H1 (cell line): ENCODE measurements around the gene AKR1B15. TPM values are rescaled to one million over a fixed set of nuclear protein-coding genes. Genes with fewer than 3 reads are reported as not detected.

Source experiments
- CTCF ChIA-PET: fragments of 300-600 bp; sonication (Branson Sonifier 250); formaldehyde crosslinking; loops from one replicate; lab custom pipeline; 2021; ENCODE audit not compliant: partially characterized antibody; lab: Charles Lee
- POLR2A ChIA-PET: fragments of 300-600 bp; sonication (Branson Sonifier 250); formaldehyde crosslinking; loops from one replicate; lab custom pipeline; 2021; ENCODE audit warnings: inconsistent platforms; ENCODE audit not compliant: partially characterized antibody; lab: Charles Lee
- DNase-seq, 2 experiments: peaks; one replicate each; pipeline versions ENCODE4 v3.0.0 to v3.0.0-alpha.2; 2010 to 2022; ENCODE audit warnings: low spot score in 2 of 2, low read depth in 1 of 2, mixed read lengths in 1 of 2
- FAIRE-seq: peaks from 2 replicates; lab custom pipeline; 2011; peaks lifted over from hg19 to GRCh38; lab: Jason Lieb, UNC
- H2AFZ ChIP-seq: 2 replicates; pipeline ENCODE4 v1.8.1; 2012; ENCODE audit warnings: low read length, inconsistent platforms
- H2AK5ac ChIP-seq: 2 replicates; pipeline ENCODE4 v1.6.1; 2013; ENCODE audit warnings: low read depth, low read length
- H2BK120ac ChIP-seq: replicated peaks from 2 replicates; pipeline ENCODE3; 2013; ENCODE audit warnings: low read depth, low read length, inconsistent platforms
- H2BK12ac ChIP-seq: 2 replicates; pipeline ENCODE4 v1.6.1; 2013; ENCODE audit warnings: low read depth, low read length
- H2BK15ac ChIP-seq: 2 replicates; pipeline ENCODE4 v1.6.1; 2013; ENCODE audit warnings: low read length
- H2BK20ac ChIP-seq: 2 replicates; pipeline ENCODE4 v1.6.1; 2013; ENCODE audit warnings: low read length
- H2BK5ac ChIP-seq: 2 replicates; pipeline ENCODE4 v1.6.1; 2013; ENCODE audit warnings: low read depth, low read length
- H3K14ac ChIP-seq: 2 replicates; pipeline ENCODE4 v1.6.1; 2013; ENCODE audit warnings: inconsistent platforms; ENCODE audit not compliant: insufficient read length
- H3K18ac ChIP-seq: 2 replicates; pipeline ENCODE4 v1.6.1; 2013; ENCODE audit warnings: low read length; ENCODE audit errors: extremely low read depth
- H3K23ac ChIP-seq: 2 replicates; pipeline ENCODE4 v1.6.1; 2013; ENCODE audit warnings: inconsistent platforms; ENCODE audit not compliant: insufficient read length
- H3K23me2 ChIP-seq: 2 replicates; pipeline ENCODE4 v1.6.1; 2013; ENCODE audit warnings: low read depth, low read length
- H3K27ac ChIP-seq: 2 replicates; pipeline ENCODE4 v1.6.1; 2011; ENCODE audit warnings: low read depth, low read length, inconsistent platforms
- H3K27me3 ChIP-seq, 4 experiments: replicated peaks in 1 of 4; 1 replicate in 1 of 4; 2 replicates in 3 of 4; pipeline versions ENCODE4 v1.6.1 to v1.8.1; 2011 to 2013; ENCODE audit warnings: low read length in 3 of 4, mild to moderate bottlenecking in 3 of 4, inconsistent platforms in 2 of 4, mixed read lengths in 2 of 4, moderate library complexity in 1 of 4; ENCODE audit not compliant: control insufficient read depth in 3 of 4, insufficient read depth in 3 of 4; ENCODE audit errors: extremely low read depth in 1 of 4
- H3K36me3 ChIP-seq, 4 experiments: 2 replicates each; pipeline versions ENCODE4 v1.6.1 to v1.8.1; 2011 to 2013; ENCODE audit warnings: mild to moderate bottlenecking in 4 of 4, low read length in 3 of 4, moderate library complexity in 2 of 4, control low read depth in 1 of 4, inconsistent platforms in 1 of 4; ENCODE audit not compliant: insufficient read depth in 4 of 4, control insufficient read depth in 2 of 4
- H3K4ac ChIP-seq: replicated peaks from 2 replicates; pipeline ENCODE3; 2013; ENCODE audit warnings: low read length, low read depth, mixed read lengths, inconsistent platforms; ENCODE audit not compliant: insufficient read length
- H3K4me1 ChIP-seq, 4 experiments: replicated peaks in 1 of 4; 1 replicate in 1 of 4; 2 replicates in 3 of 4; pipeline versions ENCODE4 v1.6.1 to v1.8.1; 2011 to 2013; ENCODE audit warnings: low read length in 3 of 4, inconsistent platforms in 2 of 4, mixed read lengths in 1 of 4; ENCODE audit not compliant: insufficient read depth in 4 of 4, control insufficient read depth in 3 of 4
- H3K4me2 ChIP-seq, 2 experiments: 2 replicates each; pipeline versions ENCODE4 v1.6.1 to v1.8.1; 2011 to 2013; ENCODE audit warnings: low read depth in 2 of 2, low read length in 2 of 2, control low read depth in 1 of 2, inconsistent platforms in 1 of 2, mild to moderate bottlenecking in 1 of 2; ENCODE audit not compliant: insufficient read depth in 1 of 2
- H3K4me3 ChIP-seq, 4 experiments: fragments of 200-600, 300-600 bp in 1 of 4; sonication (generic), shearing (Covaris generic), sonication (Bioruptor Twin) in 1 of 4; 2 replicates each; pipeline versions ENCODE4 v1.5.1 to v1.8.1; 2011 to 2016; ENCODE audit warnings: low read length in 4 of 4, low read depth in 3 of 4, control low read depth in 2 of 4, inconsistent platforms in 2 of 4, mild to moderate bottlenecking in 2 of 4, mixed read lengths in 1 of 4, moderate library complexity in 1 of 4; ENCODE audit not compliant: insufficient read depth in 2 of 4; ENCODE audit errors: extremely low read depth in 1 of 4
- H3K56ac ChIP-seq: replicated peaks from 2 replicates; pipeline ENCODE3; 2013; ENCODE audit warnings: low read depth, mild to moderate bottlenecking, mixed read lengths, low read length, inconsistent platforms; ENCODE audit not compliant: insufficient read length
- H3K79me1 ChIP-seq: 2 replicates; pipeline ENCODE4 v1.6.1; 2013; ENCODE audit warnings: low read depth, low read length, control low read depth
- H3K79me2 ChIP-seq, 2 experiments: 2 replicates each; pipeline versions ENCODE4 v1.6.1 to v1.8.1; 2012 to 2013; ENCODE audit warnings: low read length in 2 of 2, mild to moderate bottlenecking in 2 of 2, inconsistent platforms in 1 of 2; ENCODE audit not compliant: insufficient read depth in 2 of 2, control insufficient read depth in 1 of 2
- H3K9ac ChIP-seq, 4 experiments: replicated peaks in 1 of 4; 1 replicate in 1 of 4; 2 replicates in 3 of 4; pipeline versions ENCODE4 v1.6.1 to v1.8.1; 2011 to 2013; ENCODE audit warnings: low read depth in 3 of 4, low read length in 3 of 4, control low read depth in 2 of 4, mild to moderate bottlenecking in 2 of 4, moderate library complexity in 2 of 4, inconsistent platforms in 1 of 4; ENCODE audit errors: extremely low read depth in 1 of 4
- H3K9me3 ChIP-seq, 2 experiments: 2 replicates each; pipeline versions ENCODE4 v1.6.1 to v1.8.1; 2012 to 2013; ENCODE audit warnings: mild to moderate bottlenecking in 2 of 2, moderate library complexity in 2 of 2, control low read depth in 1 of 2, inconsistent platforms in 1 of 2, low read depth in 1 of 2, low read length in 1 of 2, mixed read lengths in 1 of 2; ENCODE audit not compliant: insufficient read depth in 2 of 2
- H4K20me1 ChIP-seq, 2 experiments: replicated peaks in 1 of 2; 2 replicates each; pipeline versions ENCODE3 to v1.8.1; 2011 to 2013; ENCODE audit warnings: inconsistent platforms in 2 of 2, low read length in 2 of 2, mild to moderate bottlenecking in 1 of 2; ENCODE audit not compliant: insufficient read depth in 2 of 2, control insufficient read depth in 1 of 2
- H4K5ac ChIP-seq: 2 replicates; pipeline ENCODE4 v1.6.1; 2013; ENCODE audit warnings: low read length, low read depth, mixed read lengths, inconsistent platforms; ENCODE audit not compliant: insufficient read length
- H4K8ac ChIP-seq: 2 replicates; pipeline ENCODE4 v1.8.0; 2013; ENCODE audit warnings: mild to moderate bottlenecking, moderate library complexity, low read length, inconsistent platforms; ENCODE audit not compliant: insufficient read depth; ENCODE audit errors: extremely low read depth
- H4K91ac ChIP-seq: replicated peaks from 2 replicates; pipeline ENCODE3; 2013; ENCODE audit warnings: low read length, mixed read lengths, inconsistent platforms; ENCODE audit not compliant: insufficient read length
- ASH2L ChIP-seq: fragments of 200-600, 300-600 bp; sonication (generic); IDR thresholded peaks from one replicate; pipeline ENCODE4 v1.7.1; 2017; ENCODE audit warnings: low read length
- BCL11A ChIP-seq, 2 experiments: IDR thresholded peaks; one replicate each; pipeline ENCODE4 v1.6.1; 2011; ENCODE audit warnings: low read depth in 2 of 2, low read length in 2 of 2, mild to moderate bottlenecking in 2 of 2
- CBX8 ChIP-seq: fragments of 300-800, 300-1000 bp; sonication (generic); IDR thresholded peaks from 2 replicates; pipeline ENCODE4 v1.7.1; 2016; ENCODE audit warnings: low read depth, low read length, borderline replicate concordance
- CEBPB ChIP-seq: IDR thresholded peaks from 2 replicates; pipeline ENCODE4 v1.6.1; 2012; ENCODE audit warnings: low read depth, low read length
- E2F6 ChIP-seq: IDR thresholded peaks from 2 replicates; pipeline ENCODE4 v1.6.1; 2012; ENCODE audit warnings: inconsistent platforms
- EGR1 ChIP-seq: IDR thresholded peaks from 2 replicates; pipeline ENCODE4 v1.6.1; 2011; ENCODE audit warnings: low read depth, low read length, borderline replicate concordance
- FOSL1 ChIP-seq: IDR thresholded peaks from 2 replicates; pipeline ENCODE4 v1.6.1; 2011; ENCODE audit warnings: mild to moderate bottlenecking, low read depth, low read length, moderate library complexity; ENCODE audit not compliant: insufficient read depth
- MAFK ChIP-seq: IDR thresholded peaks from 2 replicates; pipeline ENCODE4 v1.6.1; 2012; ENCODE audit warnings: low read depth, mild to moderate bottlenecking, improper control_type of control experiment, low read length
- POU5F1 ChIP-seq: IDR thresholded peaks from 2 replicates; pipeline ENCODE4 v1.6.1; 2011; ENCODE audit warnings: low read depth, mild to moderate bottlenecking, low read length, moderate library complexity
- RBBP5 ChIP-seq: IDR thresholded peaks from 2 replicates; pipeline ENCODE4 v1.7.1; 2012; ENCODE audit warnings: low read depth, mild to moderate bottlenecking, inconsistent platforms, low read length, moderate library complexity, borderline replicate concordance
- RNF2 ChIP-seq: fragments of 200-900, 300-1000 bp; sonication (generic); IDR thresholded peaks from 2 replicates; pipeline ENCODE4 v1.7.1; 2016; ENCODE audit warnings: borderline replicate concordance, low read depth, mild to moderate bottlenecking, antibody characterized with exemption, low read length; ENCODE audit not compliant: poor library complexity, severe bottlenecking; ENCODE audit errors: missing control alignments
- SAP30 ChIP-seq: fragments of 300-600 bp; sonication (generic); IDR thresholded peaks from 2 replicates; pipeline ENCODE4 v1.7.1; 2012; ENCODE audit warnings: low read length, moderate library complexity, mild to moderate bottlenecking, inconsistent platforms; ENCODE audit not compliant: insufficient read depth, insufficient replicate concordance
- TAF1 ChIP-seq: IDR thresholded peaks from 2 replicates; pipeline ENCODE4 v1.6.1; 2011; ENCODE audit warnings: mild to moderate bottlenecking, low read depth, low read length
- TEAD4 ChIP-seq: IDR thresholded peaks from 2 replicates; pipeline ENCODE4 v1.6.1; 2012; ENCODE audit warnings: low read depth, low read length, inconsistent platforms, mixed read lengths
- WGBS, 2 experiments: shearing (Covaris generic) in 1 of 2; methylation state at CpG; one replicate each; pipeline versions ENCODE4 v1.1.6 to v1.1.7; 2013 to 2015; ENCODE audit warnings: low lambda C conversion rate in 2 of 2, mixed read lengths in 2 of 2, inconsistent platforms in 1 of 2, low coverage in 1 of 2, missing lambda C conversion rate in 1 of 2; ENCODE audit not compliant: insufficient replicate concordance in 2 of 2, insufficient coverage in 1 of 2, insufficient read length in 1 of 2; ENCODE audit errors: extremely low coverage in 1 of 2, missing lambda C conversion rate in 1 of 2; 5-methylcytosine and 5-hydroxymethylcytosine counted together
- polyA plus RNA-seq, 7 experiments: library from polyadenylated mRNA; depleted of rRNA in 3 of 7; stranded (reverse) in 5 of 7; unstranded in 2 of 7; fragments of >200 nt in 5 of 7; fragments of 200-250 nt in 2 of 7; gene quantifications; 1 replicate in 5 of 7; 2 replicates in 1 of 7; 4 replicates in 1 of 7; pipeline versions ENCODE4 v1.2.1 to v1.2.3, GENCODE V29; 2011 to 2013; ENCODE audit warnings: missing spikeins in 2 of 7, mixed read lengths in 2 of 7
- total RNA-seq: library from RNA; stranded (reverse); fragmentation: NEBNext Ultra II Directional; extraction: Animal tissue kit (Norgen Biotek cat#: 25700); gene quantifications from 2 replicates; pipeline ENCODE4 v1.2.1, GENCODE V29; 2021

The AKR1B15 gene
- total and polyA plus RNA-seq, 2 of the 8 experiments (the other 6 are each of a cell fraction or from before 2014, with no cell fraction given): 0.15 to 0.47 TPM

GRCh38 chr7:134533288-134533771 is 15.6 kb upstream of the AKR1B15 start:
- Histone ChIP-seq H3K4me2 (no peak overlapping the region), H3K4me1 (no peaks in the 10 kb centered on the region), H2BK5ac (no peak overlapping the region), H4K91ac (no peak overlapping the region), H3K4me3 (no peak overlapping the region), H2BK20ac (no peak overlapping the region), H3K9me3 (no peaks in the 10 kb centered on the region), H3K4ac (no peak overlapping the region), H3K27me3 (no peaks in the 10 kb centered on the region; a peak in 1 of 7 replicates), H3K9ac (no peak overlapping the region), H3K14ac (no peak overlapping the region), H3K36me3 (no peaks in the 10 kb centered on the region), H4K20me1 (no peaks in the 10 kb centered on the region), H2BK15ac (no peak overlapping the region), H3K27ac (no peak overlapping the region), H3K23me2 (no peaks in the 10 kb centered on the region), H3K79me2 (no peaks in the 10 kb centered on the region), H4K8ac (no peak overlapping the region), H3K79me1 (no peaks in the 10 kb centered on the region), H4K5ac (no peak overlapping the region), H2BK120ac (no peak overlapping the region), H2BK12ac (no peak overlapping the region), H3K23ac (no peak overlapping the region), H3K56ac (no peak overlapping the region), H2AFZ (no peak overlapping the region), H2AK5ac (no peak overlapping the region), H3K18ac (no peak overlapping the region)
- WGBS, 2 experiments: 89% methylated on average over 1 of the region's 1 CpG; no CpG with 5 or more reads in 1 of the 2 experiments
- ChIA-PET CTCF (interaction anchor here (3.6 kb wide), 1 partner anchor 100 kb away, joined by 12 read pairs; no protein-coding TSS in a partner anchor), POLR2A (no interaction called here)
- no peak for DNase-seq
- FAIRE-seq: no peak
- TF ChIP-seq POU5F1: no peak
- TF ChIP-seq CBX8: no peak
- no peak for TF ChIP-seq EGR1
- no peak for TF ChIP-seq BCL11A (IDR thresholded peaks at IDR 0.05; ENCODE audit: low read depth in 2 of 2, low read length in 2 of 2)
- no peak for TF ChIP-seq RBBP5
- no peak for TF ChIP-seq ASH2L
- TF ChIP-seq FOSL1: no peak
- TF ChIP-seq TEAD4: no peak
- TF ChIP-seq TAF1: no peak
- TF ChIP-seq MAFK: no peak
- TF ChIP-seq CEBPB: no peak
- TF ChIP-seq E2F6: no peak
- no peak for TF ChIP-seq SAP30
- no peak for TF ChIP-seq RNF2
